ENCODE results near the gene ZYG11A.
"Not testable (repeated sequence)": the region's sequence is repeated elsewhere in the genome, so short reads cannot be mapped to it uniquely, and the experiment has no call there.

Gene ZYG11A

DNA sequence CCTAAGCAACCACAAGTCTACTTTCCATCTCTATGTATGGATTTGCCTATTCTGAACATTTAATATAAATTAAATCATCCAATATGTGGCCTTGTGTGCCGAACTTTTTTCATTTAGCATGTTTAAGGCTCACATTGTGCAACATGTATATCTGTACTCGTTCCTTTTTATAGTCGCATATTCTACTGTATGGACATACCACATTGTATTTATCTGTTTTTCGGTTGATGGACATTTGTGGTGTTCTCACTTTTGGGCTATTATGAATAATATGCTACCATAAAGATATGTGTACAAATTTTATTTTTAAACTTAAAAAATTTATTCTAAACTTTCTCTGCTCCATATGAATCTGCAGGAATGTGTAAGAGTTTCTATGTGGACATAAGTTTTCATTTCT lies 13.0 kb downstream of the ZYG11A start:
- no peak for TF ChIP-seq CTCF (IDR thresholded peaks at IDR 0.05; ENCODE audit: insufficient read depth, low read depth, low read length, missing control alignments)
- DNase-seq (ENCODE audit: low read depth), result no peak
- no peak overlapping the region for H3K4me3 ChIP-seq (ENCODE audit: low read depth, low read length)

DNA sequence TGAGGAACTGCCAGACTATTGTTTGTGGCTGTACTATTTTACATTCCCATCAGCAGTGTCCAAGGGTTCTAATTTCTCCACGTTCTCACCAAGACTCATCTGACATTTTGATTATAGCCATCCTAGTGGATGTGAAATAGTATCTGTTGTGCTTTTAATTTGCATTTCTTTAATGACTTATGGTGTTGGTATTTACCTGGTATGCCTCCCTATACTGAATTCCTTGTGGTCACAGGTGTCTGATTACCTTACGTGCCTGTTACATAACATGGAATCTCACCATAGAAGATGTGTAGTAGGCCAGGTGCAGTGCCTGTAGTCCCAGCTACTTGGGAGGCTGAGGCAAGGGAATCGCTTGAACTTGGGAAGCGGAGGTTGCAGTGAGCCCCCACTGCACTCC lies 13.5 kb downstream of the ZYG11A start:
- H3K4me3 ChIP-seq (ENCODE audit: low read depth, low read length), result no peak overlapping the region
- no peak for DNase-seq (ENCODE audit: low read depth)
- no peak for TF ChIP-seq CTCF (IDR thresholded peaks at IDR 0.05; ENCODE audit: insufficient read depth, low read depth, low read length, missing control alignments)

DNA sequence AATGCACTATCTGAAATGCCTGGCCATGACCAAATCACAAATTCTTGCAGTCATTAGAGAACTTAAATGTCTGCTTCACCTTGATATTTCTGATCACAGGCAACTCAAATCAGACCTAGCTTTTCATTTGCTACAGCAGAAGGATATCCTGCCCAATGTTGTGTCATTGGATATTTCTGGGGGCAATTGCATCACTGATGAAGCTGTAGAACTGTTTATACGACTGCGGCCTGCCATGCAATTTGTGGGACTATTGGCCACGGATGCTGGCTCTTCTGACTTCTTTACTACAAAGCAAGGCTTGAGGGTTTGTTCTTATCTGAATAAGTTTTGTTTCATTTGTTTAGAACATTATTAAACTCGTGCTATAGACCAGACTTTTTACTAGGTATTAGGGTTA lies 14.9 kb downstream of the ZYG11A start:
- no peak overlapping the region for H3K4me3 ChIP-seq (ENCODE audit: low read depth, low read length)
- no peak for TF ChIP-seq CTCF (IDR thresholded peaks at IDR 0.05; ENCODE audit: insufficient read depth, low read depth, low read length, missing control alignments)
- no peak for DNase-seq (ENCODE audit: low read depth)

DNA sequence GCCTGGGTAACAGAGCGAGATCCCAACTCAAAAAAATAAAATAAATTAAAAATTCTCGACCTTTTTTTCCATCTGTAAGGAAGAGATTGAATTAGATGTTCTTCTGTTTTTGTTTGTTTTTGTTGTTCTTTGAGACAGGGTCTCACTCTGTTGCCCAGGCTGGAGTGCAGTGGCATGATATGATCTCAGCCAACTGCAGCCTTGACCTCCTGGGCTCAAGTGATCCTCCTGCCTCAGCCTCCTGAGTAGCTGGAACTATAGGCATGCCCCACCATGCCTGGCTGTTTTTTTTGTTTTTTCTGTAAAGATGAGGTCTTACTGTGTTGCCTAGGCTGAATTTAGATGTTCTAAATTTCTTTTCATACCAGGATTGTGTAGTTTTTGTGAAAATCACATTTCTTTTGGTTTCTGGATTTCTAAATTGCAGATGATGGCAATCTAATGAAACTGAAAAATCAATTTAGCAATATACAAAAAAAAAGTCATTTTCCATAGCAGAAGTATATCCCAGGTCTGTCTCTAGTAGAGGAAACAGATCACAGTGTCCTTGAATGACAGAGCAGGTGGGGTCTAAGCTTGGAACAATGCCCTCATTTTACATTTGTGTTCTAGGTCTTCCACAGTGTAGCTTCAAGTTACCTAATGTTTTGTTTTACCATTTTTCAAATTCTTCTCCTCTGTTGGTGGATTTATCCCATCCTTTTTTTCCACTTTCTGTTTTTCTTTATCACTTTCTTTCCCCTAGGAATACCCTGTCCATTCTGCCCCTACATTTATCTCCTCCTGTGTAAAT lies 20.3 kb downstream of the ZYG11A start:
- no peak for TF ChIP-seq CTCF (IDR thresholded peaks at IDR 0.05; ENCODE audit: insufficient read depth, low read depth, low read length, missing control alignments)
- no peak for DNase-seq (ENCODE audit: low read depth)

GRCh38 chr1:52867087-52867863 lies 24.7 kb downstream of the ZYG11A start:
- peak; percentile 83 for DNase-seq (ENCODE audit: low read depth)
- no peak overlapping the region for H3K4me3 ChIP-seq (ENCODE audit: low read depth, low read length)
- TF ChIP-seq CTCF (IDR thresholded peaks at IDR 0.05; ENCODE audit: insufficient read depth, low read depth, low read length, missing control alignments), result no peak

More for the DNA sequence above, 20.3 kb downstream of the ZYG11A start:
- H3K4me3 ChIP-seq (ENCODE audit: low read depth, low read length), result no peak overlapping the region

- not testable (repeated sequence) for DNase-seq (ENCODE audit: low read depth); H3K4me3 ChIP-seq (ENCODE audit: low read depth, low read length)
These were observed 27.2 kb downstream of the ZYG11A start for GRCh38 chr1:52869727-52870126.

GRCh38 chr1:52876843-52877242 lies 34.3 kb downstream of the ZYG11A start:
- no peak for TF ChIP-seq CTCF (IDR thresholded peaks at IDR 0.05; ENCODE audit: insufficient read depth, low read depth, low read length, missing control alignments)
- H3K4me3 ChIP-seq (ENCODE audit: low read depth, low read length), result no peak overlapping the region
- DNase-seq (ENCODE audit: low read depth), result no peak

All from GM12865 (cell line).